ENCODE data around the gene AJM1.
A peak's percentile ranks its signal among the peaks of the same experiment; 100 is the strongest.

Gene AJM1

GRCh38 chr9:136808075-136808805, 34.0 kb upstream of the AJM1 start:
- peak; percentile 52 for DNase-seq

- no peak for DNase-seq
Measured at GRCh38 chr9:136808806-136809158, 33.5 kb upstream of the AJM1 start.

GRCh38 chr9:136814725-136815421, 27.4 kb upstream of the AJM1 start:
- DNase-seq = no peak

GRCh38 chr9:136815422-136815782, 26.9 kb upstream of the AJM1 start:
- DNase-seq = no peak

- DNase-seq = no peak
Measured at GRCh38 chr9:136820971-136821825, 21.1 kb upstream of the AJM1 start.

GRCh38 chr9:136821826-136822544, 20.3 kb upstream of the AJM1 start:
- DNase-seq = no peak

GRCh38 chr9:136823136-136824046, 18.9 kb upstream of the AJM1 start:
- no peak for DNase-seq

- DNase-seq = no peak
Measured at GRCh38 chr9:136824496-136825225, 17.6 kb upstream of the AJM1 start.

GRCh38 chr9:136825295-136826187, 16.7 kb upstream of the AJM1 start:
- no peak for DNase-seq

- DNase-seq = no peak
Measured at GRCh38 chr9:136826188-136826541, 16.1 kb upstream of the AJM1 start.

- no peak for DNase-seq
Measured at GRCh38 chr9:136826703-136827582, 15.3 kb upstream of the AJM1 start.

GRCh38 chr9:136827794-136828473, 14.3 kb upstream of the AJM1 start:
- no peak for DNase-seq

GRCh38 chr9:136828474-136829140, 13.7 kb upstream of the AJM1 start:
- no peak for DNase-seq

- no peak for DNase-seq
Measured at GRCh38 chr9:136829412-136829811, 12.9 kb upstream of the AJM1 start.

GRCh38 chr9:136829981-136830885, 12.0 kb upstream of the AJM1 start:
- DNase-seq = no peak

GRCh38 chr9:136831002-136831719, 11.1 kb upstream of the AJM1 start:
- DNase-seq = no peak

Data from stimulated activated CD4-positive, alpha-beta T cell treated with anti-CD3 and anti-CD28 coated beads, Interleukin-12 subunit alpha, Interleukin-12 subunit beta, amount 100 ng/mL, for 4 hours (primary cell).